SU-DHL-6 (cell line): ENCODE data around the gene CTBS.
A peak's percentile ranks its signal among the peaks of the same experiment; 100 is the strongest.

Source experiments
- H2AFZ ChIP-seq: fragments of 200-600 bp; sonication (generic); 2 replicates; pipeline ENCODE4 v1.6.1; 2014; ENCODE audit warnings: low read depth, mild to moderate bottlenecking, moderate library complexity, mixed read lengths, antibody characterized with exemption, low read length; ENCODE audit not compliant: severe bottlenecking
- H3F3A ChIP-seq: fragments of 200-600 bp; shearing (Covaris generic); 2 replicates; pipeline ENCODE4 v1.6.0; 2016; ENCODE audit warnings: antibody characterized with exemption, mild to moderate bottlenecking; ENCODE audit not compliant: insufficient read depth
- H3K27ac ChIP-seq: fragments of 200-600 bp; sonication (generic); 2 replicates; pipeline ENCODE4 v1.5.1; 2016; ENCODE audit warnings: low read depth, mild to moderate bottlenecking, low read length, moderate library complexity, mixed read lengths
- H3K27me3 ChIP-seq: fragments of 200-600 bp; sonication (generic), shearing (Covaris generic); 2 replicates; pipeline ENCODE4 v1.6.0; 2014; ENCODE audit warnings: mild to moderate bottlenecking, low read length
- H3K36me3 ChIP-seq: fragments of 200-600 bp; sonication (generic); 2 replicates; pipeline ENCODE4 v1.6.1; 2014; ENCODE audit warnings: mild to moderate bottlenecking, low read length, mixed read lengths
- H3K4me2 ChIP-seq: fragments of 300-600, 200-600 bp; shearing (Covaris generic), sonication (generic); 2 replicates; pipeline ENCODE4 v1.6.0; 2014; ENCODE audit warnings: low read length, low read depth, mild to moderate bottlenecking; ENCODE audit not compliant: poor library complexity, severe bottlenecking
- H3K4me3 ChIP-seq: fragments of 200-600 bp; sonication (generic); 2 replicates; pipeline ENCODE4 v1.5.1; 2014; ENCODE audit warnings: antibody characterized with exemption, low read length, mild to moderate bottlenecking, mixed read lengths; ENCODE audit not compliant: insufficient read depth, poor library complexity, severe bottlenecking
- H3K79me2 ChIP-seq: fragments of 200-600 bp; sonication (generic); 2 replicates; pipeline ENCODE4 v1.6.1; 2014; ENCODE audit warnings: mild to moderate bottlenecking, low read length, moderate library complexity; ENCODE audit not compliant: insufficient read depth
- H3K9ac ChIP-seq: fragments of 200-600 bp; sonication (generic); 2 replicates; pipeline ENCODE4 v1.7.0; 2014; ENCODE audit warnings: mild to moderate bottlenecking, low read length
- H3K9me2 ChIP-seq: fragments of 200-600 bp; sonication (generic); replicated peaks from 2 replicates; pipeline ENCODE4 v1.6.1; 2014; ENCODE audit warnings: low read length; ENCODE audit not compliant: insufficient read depth
- H3K9me3 ChIP-seq: fragments of 200-600 bp; sonication (generic); 2 replicates; pipeline ENCODE4 v1.6.1; 2014; ENCODE audit warnings: low read length, mixed read lengths; ENCODE audit not compliant: insufficient read depth
- H4K20me1 ChIP-seq: fragments of 200-600 bp; sonication (generic); 2 replicates; pipeline ENCODE4 v1.6.1; 2014; ENCODE audit warnings: low read depth, mild to moderate bottlenecking, antibody characterized with exemption, low read length, moderate library complexity, mixed read lengths
- CTCF ChIP-seq: fragments of 200-600 bp; sonication (generic); IDR thresholded peaks from one replicate; pipeline ENCODE4 v1.5.1; 2017; ENCODE audit warnings: antibody characterized with exemption, mild to moderate bottlenecking, low read length, moderate library complexity; ENCODE audit not compliant: insufficient read depth, poor library complexity, severe bottlenecking
- EZH2phosphoT487 ChIP-seq: fragments of 200-600 bp; sonication (generic), shearing (Covaris generic); conservative IDR thresholded peaks from 2 replicates; pipeline ENCODE4 v1.6.1; 2018; ENCODE audit warnings: mild to moderate bottlenecking, antibody characterized with exemption, low read length, moderate library complexity, mixed read lengths

Gene CTBS

GRCh38 chr1:84541679-84542078 lies 32.6 kb downstream of the CTBS start:
- H3F3A ChIP-seq, result no peaks in the 10 kb centered on the region
- no peaks in the 10 kb centered on the region for H3K9me2 ChIP-seq
- H3K27me3 ChIP-seq, result no peaks in the 10 kb centered on the region
- no peaks in the 10 kb centered on the region for H3K36me3 ChIP-seq
- no peaks in the 10 kb centered on the region for H3K79me2 ChIP-seq
- H3K4me3 ChIP-seq, result no peak overlapping the region
- no peaks in the 10 kb centered on the region for H3K9me3 ChIP-seq
- H4K20me1 ChIP-seq, result no peaks in the 10 kb centered on the region
- no peak overlapping the region for H3K9ac ChIP-seq
- H3K4me2 ChIP-seq, result no peak overlapping the region
- no peak overlapping the region for H2AFZ ChIP-seq
- no peak overlapping the region for H3K27ac ChIP-seq
- TF ChIP-seq EZH2phosphoT487 (no peak), CTCF (peak; percentile 23)

GRCh38 chr1:84540759-84541158 lies 33.5 kb downstream of the CTBS start:
- H3K27me3 ChIP-seq, result no peaks in the 10 kb centered on the region
- H3K9ac ChIP-seq, result no peak overlapping the region
- TF ChIP-seq EZH2phosphoT487, result no peak
- no peak for TF ChIP-seq CTCF
- no peak overlapping the region for H2AFZ ChIP-seq
- H3K4me2 ChIP-seq, result no peak overlapping the region
- no peaks in the 10 kb centered on the region for H3F3A ChIP-seq
- H3K9me2 ChIP-seq, result no peaks in the 10 kb centered on the region
- H4K20me1 ChIP-seq, result no peaks in the 10 kb centered on the region
- no peak overlapping the region for H3K4me3 ChIP-seq
- no peaks in the 10 kb centered on the region for H3K9me3 ChIP-seq
- no peak overlapping the region for H3K27ac ChIP-seq
- no peaks in the 10 kb centered on the region for H3K36me3 ChIP-seq
- H3K79me2 ChIP-seq, result no peaks in the 10 kb centered on the region

GRCh38 chr1:84539972-84540371 lies 34.3 kb downstream of the CTBS start:
- no peak overlapping the region for H3K27ac ChIP-seq
- H3K9ac ChIP-seq, result no peak overlapping the region
- H3K9me2 ChIP-seq, result no peaks in the 10 kb centered on the region
- H2AFZ ChIP-seq, result no peak overlapping the region
- no peaks in the 10 kb centered on the region for H3K27me3 ChIP-seq
- H3K4me2 ChIP-seq, result no peak overlapping the region
- H4K20me1 ChIP-seq, result no peaks in the 10 kb centered on the region
- H3K36me3 ChIP-seq, result no peaks in the 10 kb centered on the region
- no peaks in the 10 kb centered on the region for H3F3A ChIP-seq
- no peaks in the 10 kb centered on the region for H3K79me2 ChIP-seq
- H3K4me3 ChIP-seq, result no peak overlapping the region
- H3K9me3 ChIP-seq, result no peaks in the 10 kb centered on the region
- TF ChIP-seq CTCF, result no peak
- TF ChIP-seq EZH2phosphoT487, result no peak

GRCh38 chr1:84538599-84538998 lies 35.6 kb downstream of the CTBS start:
- Histone ChIP-seq H3K9me2 (no peaks in the 10 kb centered on the region), H3K27me3 (no peaks in the 10 kb centered on the region), H3K79me2 (no peaks in the 10 kb centered on the region), H3F3A (no peaks in the 10 kb centered on the region), H3K9me3 (no peaks in the 10 kb centered on the region), H3K27ac (no peak overlapping the region), H2AFZ (no peak overlapping the region), H3K9ac (no peak overlapping the region), H4K20me1 (no peaks in the 10 kb centered on the region), H3K4me3 (no peak overlapping the region), H3K4me2 (no peak overlapping the region), H3K36me3 (no peaks in the 10 kb centered on the region)
- TF ChIP-seq CTCF, result no peak
- TF ChIP-seq EZH2phosphoT487, result no peak
